OCI-LY1 (cell line): ENCODE results near the gene KDM4B.

Experiments used
- CTCF ChIP-seq: fragments of 200-600 bp; sonication (generic), shearing (Covaris generic); IDR thresholded peaks from 2 replicates; pipeline ENCODE4 v1.5.1; 2017; ENCODE audit warnings: mild to moderate bottlenecking, antibody characterized with exemption, low read length, moderate library complexity, mixed read lengths
- EZH2 ChIP-seq: fragments of 200-600 bp; sonication (generic), shearing (Covaris generic); IDR thresholded peaks from 2 replicates; pipeline ENCODE4 v1.8.0; 2017; ENCODE audit warnings: borderline replicate concordance, mixed run types, mild to moderate bottlenecking, antibody characterized with exemption, low read length, moderate library complexity, mixed read lengths

GRCh38 chr19:4923276-4923747 lies 45.6 kb upstream of the KDM4B start:
- TF ChIP-seq CTCF: no peak
- no peak for TF ChIP-seq EZH2
